ENCODE measurements around the gene LMBR1.
A peak's percentile ranks its signal among the peaks of the same experiment; 100 is the strongest.
"Not testable (repeated sequence)": the region's sequence is repeated elsewhere in the genome, so short reads cannot be mapped to it uniquely, and the experiment has no call there.

LMBR1 gene

GRCh38 chr7:156656598-156656997 lies 236.4 kb downstream of the LMBR1 start:
- no peaks in the 10 kb centered on the region for H3K79me2 ChIP-seq (ENCODE audit: control insufficient read depth, insufficient read depth, low read length, unreplicated experiment)
- no peaks in the 10 kb centered on the region for H3K36me3 ChIP-seq (ENCODE audit: insufficient read depth, low read length)
- H3K4me3 ChIP-seq (ENCODE audit: low read depth, low read length), result no peak overlapping the region
- H3K27ac ChIP-seq (ENCODE audit: low read depth, low read length), result no peak overlapping the region
- H2AFZ ChIP-seq (ENCODE audit: low read length, unreplicated experiment), result no peak overlapping the region
- no peaks in the 10 kb centered on the region for H3K27me3 ChIP-seq (ENCODE audit: insufficient read depth, low read length)
- no peaks in the 10 kb centered on the region for H3K4me1 ChIP-seq (ENCODE audit: control insufficient read depth, insufficient read depth, low read length, unreplicated experiment)

GRCh38 chr7:156655983-156656382 lies 237.0 kb downstream of the LMBR1 start:
- no peaks in the 10 kb centered on the region for H3K4me1 ChIP-seq (ENCODE audit: control insufficient read depth, insufficient read depth, low read length, unreplicated experiment)
- no peak overlapping the region for H3K4me3 ChIP-seq (ENCODE audit: low read depth, low read length)
- no peak overlapping the region for H2AFZ ChIP-seq (ENCODE audit: low read length, unreplicated experiment)
- no peak overlapping the region for H3K27ac ChIP-seq (ENCODE audit: low read depth, low read length)
- H3K79me2 ChIP-seq (ENCODE audit: control insufficient read depth, insufficient read depth, low read length, unreplicated experiment), result no peaks in the 10 kb centered on the region
- no peaks in the 10 kb centered on the region for H3K27me3 ChIP-seq (ENCODE audit: insufficient read depth, low read length)
- no peaks in the 10 kb centered on the region for H3K36me3 ChIP-seq (ENCODE audit: insufficient read depth, low read length)

DNA sequence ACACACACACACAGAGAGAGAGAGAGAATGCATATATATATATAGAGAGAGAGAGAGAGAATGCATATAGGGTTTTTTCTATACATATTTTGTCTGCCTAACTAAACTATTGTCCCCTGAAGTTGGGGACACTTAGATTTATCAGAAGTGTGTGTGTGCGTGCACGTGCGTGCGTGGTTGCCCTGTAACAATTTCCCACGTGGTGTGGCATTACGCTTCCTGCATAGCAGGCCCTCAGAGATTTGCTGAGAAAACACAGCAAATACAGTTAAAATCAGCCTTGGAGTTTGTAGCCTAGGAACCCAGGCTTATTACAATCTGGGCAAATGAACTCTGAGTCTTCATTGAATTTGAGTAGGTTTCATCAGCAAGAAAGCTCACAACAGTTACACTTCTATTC lies 237.7 kb downstream of the LMBR1 start:
- H3K4me1 ChIP-seq (ENCODE audit: control insufficient read depth, insufficient read depth, low read length, unreplicated experiment), result no peaks in the 10 kb centered on the region
- no peaks in the 10 kb centered on the region for H3K27me3 ChIP-seq (ENCODE audit: insufficient read depth, low read length)
- no peak overlapping the region for H3K27ac ChIP-seq (ENCODE audit: low read depth, low read length)
- H3K4me3 ChIP-seq (ENCODE audit: low read depth, low read length), result no peak overlapping the region
- no peaks in the 10 kb centered on the region for H3K36me3 ChIP-seq (ENCODE audit: insufficient read depth, low read length)
- H2AFZ ChIP-seq (ENCODE audit: low read length, unreplicated experiment), result no peak overlapping the region
- H3K79me2 ChIP-seq (ENCODE audit: control insufficient read depth, insufficient read depth, low read length, unreplicated experiment), result no peaks in the 10 kb centered on the region

DNA sequence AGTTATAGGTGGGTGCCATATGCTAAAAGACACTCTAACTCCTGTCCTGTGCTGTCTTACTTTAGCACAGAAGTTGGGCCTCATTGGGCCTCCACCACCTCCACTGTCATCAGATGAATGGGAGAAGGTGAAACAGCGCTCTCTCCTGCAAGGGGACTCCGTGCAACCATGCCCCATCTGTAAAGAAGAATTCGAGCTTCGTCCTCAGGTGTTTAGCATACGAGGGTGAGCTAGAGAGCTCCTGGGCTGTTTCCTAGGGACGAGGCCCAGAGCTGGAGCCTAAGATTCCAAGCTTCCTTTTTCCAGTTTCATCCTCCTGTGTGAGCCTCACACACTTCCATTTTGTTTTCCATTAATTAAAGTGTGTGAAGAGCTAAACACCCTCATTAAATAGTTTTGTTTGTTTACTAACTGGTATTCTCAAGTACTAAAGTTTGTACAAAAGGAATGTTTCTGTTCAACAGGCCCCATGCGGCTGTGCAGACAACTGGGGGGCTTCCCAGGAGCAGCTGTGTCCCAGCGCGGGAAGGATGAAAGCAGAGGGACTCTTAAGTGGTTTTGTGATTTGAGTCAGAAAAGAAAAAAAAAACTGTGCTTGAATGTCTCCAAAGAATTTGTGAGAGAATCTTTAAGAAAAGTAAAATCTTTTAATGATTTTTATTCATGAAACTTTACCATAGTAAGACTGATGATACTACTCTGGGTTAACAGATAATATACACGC lies 238.3 kb downstream of the LMBR1 start:
- Histone ChIP-seq H3K27me3 (ENCODE audit: insufficient read depth, low read length) (no peaks in the 10 kb centered on the region), H3K4me3 (ENCODE audit: low read depth, low read length) (no peak overlapping the region), H2AFZ (ENCODE audit: low read length, unreplicated experiment) (no peak overlapping the region), H3K36me3 (ENCODE audit: insufficient read depth, low read length) (no peaks in the 10 kb centered on the region), H3K4me1 (ENCODE audit: control insufficient read depth, insufficient read depth, low read length, unreplicated experiment) (no peaks in the 10 kb centered on the region), H3K27ac (ENCODE audit: low read depth, low read length) (no peak overlapping the region), H3K79me2 (ENCODE audit: control insufficient read depth, insufficient read depth, low read length, unreplicated experiment) (no peaks in the 10 kb centered on the region)

DNA sequence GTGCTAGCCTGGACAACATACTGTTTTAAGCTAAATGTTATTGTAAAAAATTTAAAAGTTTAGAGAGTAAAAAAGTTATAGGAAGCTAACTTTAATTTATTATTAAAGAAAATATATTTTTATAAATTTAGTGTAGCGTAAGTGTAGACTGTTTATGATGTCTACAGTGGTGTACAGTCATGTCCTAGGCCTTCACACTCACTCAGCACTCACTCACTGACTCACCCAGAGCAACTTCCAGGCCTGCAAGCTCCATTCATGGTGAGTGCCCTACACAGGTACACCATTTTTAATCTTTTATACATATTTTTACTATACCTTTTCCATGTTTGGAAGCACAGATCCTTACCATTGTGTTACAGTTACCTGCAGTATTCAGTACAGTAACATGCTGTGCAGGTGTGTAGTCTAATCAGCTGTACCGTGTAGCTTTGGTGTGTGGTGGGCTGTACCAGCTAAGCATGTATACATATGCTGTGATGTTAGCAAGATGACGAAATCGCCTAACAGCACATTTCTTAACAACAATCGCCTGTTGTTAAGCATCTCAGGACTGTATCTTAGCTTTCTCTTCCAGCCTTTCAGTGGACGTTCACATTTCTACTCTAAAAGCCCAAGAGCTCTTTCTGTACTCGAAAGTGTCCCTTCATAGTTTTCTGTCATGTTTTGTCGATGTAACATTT lies 240.0 kb downstream of the LMBR1 start:
- Histone ChIP-seq H3K27me3 (ENCODE audit: insufficient read depth, low read length) (no peaks in the 10 kb centered on the region), H3K4me3 (ENCODE audit: low read depth, low read length) (no peak overlapping the region), H3K4me1 (ENCODE audit: control insufficient read depth, insufficient read depth, low read length, unreplicated experiment) (no peaks in the 10 kb centered on the region), H2AFZ (ENCODE audit: low read length, unreplicated experiment) (no peak overlapping the region), H3K79me2 (ENCODE audit: control insufficient read depth, insufficient read depth, low read length, unreplicated experiment) (no peaks in the 10 kb centered on the region), H3K36me3 (ENCODE audit: insufficient read depth, low read length) (no peaks in the 10 kb centered on the region), H3K27ac (ENCODE audit: low read depth, low read length) (no peak overlapping the region)

DNA sequence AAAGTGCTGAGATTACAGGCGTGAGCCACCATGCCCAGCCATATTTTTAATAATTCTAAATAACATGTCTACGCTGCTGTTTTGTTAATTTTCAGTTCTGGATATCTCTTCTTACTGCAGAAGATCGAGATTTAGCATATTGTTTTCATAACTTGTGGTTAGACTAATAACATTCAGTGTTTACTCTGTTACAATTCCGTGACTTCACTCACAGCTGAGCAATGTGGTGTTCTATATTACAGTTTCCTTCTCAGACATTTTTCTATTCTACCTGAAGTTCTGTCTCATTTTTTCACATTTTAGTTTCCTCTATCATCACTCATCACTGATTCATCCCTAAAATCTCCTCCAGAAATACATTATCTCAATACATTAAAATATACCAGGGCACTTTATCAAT lies 241.5 kb downstream of the LMBR1 start:
- Histone ChIP-seq H3K27ac (ENCODE audit: low read depth, low read length) (no peak overlapping the region), H3K36me3 (ENCODE audit: insufficient read depth, low read length) (no peaks in the 10 kb centered on the region), H3K79me2 (ENCODE audit: control insufficient read depth, insufficient read depth, low read length, unreplicated experiment) (no peaks in the 10 kb centered on the region), H3K4me1 (ENCODE audit: control insufficient read depth, insufficient read depth, low read length, unreplicated experiment) (no peaks in the 10 kb centered on the region), H3K4me3 (ENCODE audit: low read depth, low read length) (no peak overlapping the region), H3K27me3 (ENCODE audit: insufficient read depth, low read length) (no peaks in the 10 kb centered on the region), H2AFZ (ENCODE audit: low read length, unreplicated experiment) (no peak overlapping the region)

GRCh38 chr7:156650042-156650441 lies 242.9 kb downstream of the LMBR1 start:
- Histone ChIP-seq H3K79me2 (ENCODE audit: control insufficient read depth, insufficient read depth, low read length, unreplicated experiment) (no peaks in the 10 kb centered on the region), H3K27me3 (ENCODE audit: insufficient read depth, low read length) (no peaks in the 10 kb centered on the region; the same call in 1 of the 2 replicates), H3K4me3 (ENCODE audit: low read depth, low read length) (no peak overlapping the region)

DNA sequence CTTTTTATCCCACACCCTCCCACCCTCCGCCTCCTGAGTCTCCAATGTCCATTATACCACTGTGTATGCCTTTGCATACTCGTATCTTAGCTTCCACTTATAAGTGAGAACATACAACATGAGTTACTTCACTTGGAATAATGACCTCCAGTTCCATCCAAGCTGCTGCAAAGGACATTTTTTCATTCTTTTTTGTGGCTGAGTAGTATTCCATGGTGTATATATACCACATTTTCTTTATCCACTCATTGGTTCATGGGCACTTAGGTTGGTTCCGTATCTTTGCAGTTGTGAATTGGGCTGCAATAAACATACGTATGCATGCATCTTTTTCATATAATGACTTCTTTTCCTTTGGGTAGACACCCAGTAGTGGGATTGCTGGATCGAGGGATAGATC lies 245.7 kb downstream of the LMBR1 start:
- not testable (repeated sequence) for H3K36me3 ChIP-seq (ENCODE audit: insufficient read depth, low read length); H3K4me1 ChIP-seq (ENCODE audit: control insufficient read depth, insufficient read depth, low read length, unreplicated experiment); H3K27me3 ChIP-seq (ENCODE audit: insufficient read depth, low read length); H3K4me3 ChIP-seq (ENCODE audit: low read depth, low read length); H2AFZ ChIP-seq (ENCODE audit: low read length, unreplicated experiment); H3K79me2 ChIP-seq (ENCODE audit: control insufficient read depth, insufficient read depth, low read length, unreplicated experiment); H3K27ac ChIP-seq (ENCODE audit: low read depth, low read length)

More at GRCh38 chr7:156650042-156650441, 242.9 kb downstream of the LMBR1 start:
- Histone ChIP-seq H3K4me1 (ENCODE audit: control insufficient read depth, insufficient read depth, low read length, unreplicated experiment) (no peaks in the 10 kb centered on the region), H2AFZ (ENCODE audit: low read length, unreplicated experiment) (no peak overlapping the region), H3K27ac (ENCODE audit: low read depth, low read length) (no peak overlapping the region), H3K36me3 (ENCODE audit: insufficient read depth, low read length) (no peaks in the 10 kb centered on the region)

DNA sequence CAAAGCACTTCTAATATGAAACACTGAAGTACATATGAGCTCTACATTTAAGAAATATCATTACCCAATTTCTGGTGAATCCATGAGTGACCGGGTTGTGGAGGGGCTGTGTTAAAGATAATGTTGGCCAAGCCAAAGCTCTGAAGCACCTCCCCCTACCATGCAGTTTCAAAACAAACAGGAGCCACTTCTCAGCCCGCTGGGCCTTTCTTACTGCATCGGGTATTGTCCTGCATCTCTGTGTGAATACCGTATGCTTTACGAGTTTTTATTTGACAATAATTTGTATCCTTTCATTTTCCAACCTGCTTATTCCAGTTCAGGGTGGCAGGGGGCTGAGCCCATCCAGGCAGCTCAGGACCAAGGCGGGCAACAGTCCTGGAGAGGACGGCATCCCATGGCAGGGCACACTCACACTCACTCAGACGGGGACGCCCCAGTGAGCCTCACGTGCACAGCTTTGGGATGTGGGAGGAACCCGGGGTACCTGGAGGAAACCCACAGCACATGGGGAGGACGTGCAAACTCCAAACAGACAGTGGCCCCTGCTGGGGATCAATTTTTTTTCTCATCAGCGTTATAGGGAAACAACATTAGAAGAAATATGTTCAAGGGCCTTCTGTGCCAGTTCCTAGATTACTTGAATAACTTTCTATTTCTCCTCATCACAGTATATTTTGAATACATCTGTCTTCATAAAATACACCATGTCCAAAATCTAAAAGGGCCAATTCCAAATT lies 250.5 kb downstream of the LMBR1 start:
- Histone ChIP-seq H2AFZ (ENCODE audit: low read length, unreplicated experiment) (no peak overlapping the region), H3K4me1 (ENCODE audit: control insufficient read depth, insufficient read depth, low read length, unreplicated experiment) (peaks cover 20% of the 10 kb centered on the region), H3K27ac (ENCODE audit: low read depth, low read length) (no peak overlapping the region), H3K36me3 (ENCODE audit: insufficient read depth, low read length) (peaks cover 3% of the 10 kb centered on the region; the same call in 1 of the 2 replicates), H3K79me2 (ENCODE audit: control insufficient read depth, insufficient read depth, low read length, unreplicated experiment) (peaks cover 28% of the 10 kb centered on the region), H3K27me3 (ENCODE audit: insufficient read depth, low read length) (no peaks in the 10 kb centered on the region; the same call in 1 of the 2 replicates), H3K4me3 (ENCODE audit: low read depth, low read length) (no peak overlapping the region)

DNA sequence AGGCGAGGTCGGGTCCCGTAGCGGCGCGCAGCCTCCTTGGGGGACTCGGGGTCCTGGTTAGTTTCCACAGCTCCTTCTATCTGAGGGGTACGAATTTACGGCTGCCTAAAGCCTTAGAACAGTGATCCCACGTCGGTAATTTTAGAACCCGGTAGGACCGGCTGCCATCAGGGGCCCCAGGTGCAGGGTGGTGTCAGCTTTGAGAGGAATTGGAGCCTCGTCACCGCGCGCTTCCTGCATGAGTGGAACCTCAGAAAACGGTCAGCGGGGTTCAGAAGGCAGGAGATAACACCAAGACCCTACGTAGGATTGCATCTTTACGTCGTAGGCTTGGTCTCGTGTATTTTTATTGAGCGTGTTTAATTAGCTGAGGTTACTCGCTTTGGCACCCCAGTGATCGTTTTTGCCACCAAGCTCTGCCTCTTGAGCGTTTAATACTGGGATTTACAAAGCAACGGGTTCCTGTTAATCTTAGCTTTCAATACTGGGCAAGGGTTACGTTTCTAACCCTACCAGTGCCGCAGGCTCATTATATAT lies 252.0 kb downstream of the LMBR1 start:
- Histone ChIP-seq H3K27ac (ENCODE audit: low read depth, low read length) (peak overlapping the region; percentile 78), H3K79me2 (ENCODE audit: control insufficient read depth, insufficient read depth, low read length, unreplicated experiment) (peaks cover 31% of the 10 kb centered on the region), H3K27me3 (ENCODE audit: insufficient read depth, low read length) (no peaks in the 10 kb centered on the region; the same call in 1 of the 2 replicates), H2AFZ (ENCODE audit: low read length, unreplicated experiment) (peak overlapping the region; percentile 87), H3K36me3 (ENCODE audit: insufficient read depth, low read length) (peaks cover 3% of the 10 kb centered on the region; the same call in 1 of the 2 replicates), H3K4me3 (ENCODE audit: low read depth, low read length) (peak overlapping the region; percentile 91), H3K4me1 (ENCODE audit: control insufficient read depth, insufficient read depth, low read length, unreplicated experiment) (peaks cover 20% of the 10 kb centered on the region)
